GM19467 (cell line): ENCODE data around the gene ZBTB24.

Experiments
- ATAC-seq: cut with Tn5 transposase; IDR thresholded peaks from one replicate; pipeline ENCODE4 v1.9.1; 2021; ENCODE audit warnings: mild to moderate bottlenecking, moderate library complexity; ENCODE audit not compliant: unreplicated experiment

Gene ZBTB24

GRCh38 chr6:109503327-109504224 is 20.6 kb upstream of the ZBTB24 start:
- ATAC-seq, result no peak

- no peak for ATAC-seq
These were observed 15.9 kb upstream of the ZBTB24 start for GRCh38 chr6:109498936-109499335.

DNA sequence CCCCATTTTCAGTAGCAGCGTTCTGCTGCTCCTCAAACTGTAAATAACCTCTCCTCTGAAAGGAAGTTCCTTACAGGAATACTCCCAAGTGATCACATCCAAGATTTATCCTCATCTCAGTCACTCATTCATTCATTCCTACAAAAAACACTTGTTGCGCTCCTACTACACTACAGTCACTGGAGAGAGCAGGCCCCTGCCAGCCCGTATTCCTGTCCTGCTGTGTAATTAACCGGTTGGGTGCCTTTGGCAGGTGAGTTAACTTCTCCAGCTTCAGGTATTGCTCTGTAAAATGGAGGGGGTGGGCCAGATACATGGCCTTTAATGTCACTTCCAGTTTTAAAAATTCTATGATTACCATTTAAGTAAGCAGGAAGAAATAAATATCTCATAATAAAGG is 15.0 kb upstream of the ZBTB24 start:
- ATAC-seq, result no peak

DNA sequence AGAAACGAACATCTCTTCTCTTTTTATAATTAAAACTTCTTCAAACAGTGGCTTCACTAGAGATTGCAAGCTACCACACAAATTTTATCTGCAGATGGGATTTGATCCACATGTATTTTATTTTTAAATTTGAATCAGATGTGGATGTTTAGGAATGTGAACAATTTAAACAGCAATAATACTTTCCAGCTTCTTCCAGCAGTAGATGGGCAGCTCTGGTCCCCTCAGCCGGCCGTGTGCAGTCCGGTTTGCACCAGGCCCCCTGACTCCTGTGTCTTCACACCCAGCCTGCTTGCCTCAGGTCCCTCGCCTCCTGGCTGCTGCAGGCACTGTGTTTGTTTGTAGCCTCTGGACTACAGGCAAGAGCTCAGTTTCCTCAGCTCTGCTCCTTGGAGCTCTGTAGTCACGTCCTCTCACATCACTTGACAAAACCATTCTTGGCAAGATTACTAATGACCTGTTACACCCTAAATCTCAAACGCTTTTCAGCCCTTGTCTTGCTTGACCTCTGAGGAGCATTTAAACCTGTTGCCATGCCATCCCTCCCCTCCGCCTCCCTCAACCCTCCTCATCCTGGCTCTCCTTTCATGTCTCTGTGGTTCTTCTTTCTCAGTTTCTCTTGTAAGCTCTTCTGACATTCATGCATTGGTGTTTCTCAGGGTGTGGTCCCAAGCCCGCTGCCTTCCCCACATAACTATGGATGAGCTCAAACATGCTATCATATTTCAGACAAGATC is 13.2 kb upstream of the ZBTB24 start:
- ATAC-seq, result no peak

- ATAC-seq, result no peak
These were observed 10.8 kb upstream of the ZBTB24 start for GRCh38 chr6:109493865-109494264.

- ATAC-seq, result no peak
These were observed 8.4 kb upstream of the ZBTB24 start for GRCh38 chr6:109491207-109491938.

DNA sequence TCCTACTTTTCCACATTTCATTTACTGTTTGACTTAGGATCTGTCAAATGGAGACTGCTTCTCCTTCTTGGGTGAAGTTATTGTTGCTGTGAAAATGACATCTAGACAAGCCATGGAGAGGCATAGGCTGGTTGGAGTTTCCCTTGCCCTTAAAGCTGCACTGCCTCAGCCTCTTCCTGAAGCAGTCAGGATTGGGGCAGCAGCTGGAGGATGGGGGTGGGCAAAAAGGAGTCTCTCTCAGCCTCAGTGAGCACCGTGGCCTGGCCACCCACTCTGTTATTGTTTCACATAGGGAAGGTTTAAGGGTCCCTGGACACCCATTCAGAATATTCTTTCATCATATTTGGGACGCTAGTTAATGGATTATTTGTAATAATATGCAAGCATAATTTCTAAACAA is 7.7 kb upstream of the ZBTB24 start:
- ATAC-seq, result no peak

GRCh38 chr6:109488001-109488400 is 5.0 kb upstream of the ZBTB24 start:
- no peak for ATAC-seq

DNA sequence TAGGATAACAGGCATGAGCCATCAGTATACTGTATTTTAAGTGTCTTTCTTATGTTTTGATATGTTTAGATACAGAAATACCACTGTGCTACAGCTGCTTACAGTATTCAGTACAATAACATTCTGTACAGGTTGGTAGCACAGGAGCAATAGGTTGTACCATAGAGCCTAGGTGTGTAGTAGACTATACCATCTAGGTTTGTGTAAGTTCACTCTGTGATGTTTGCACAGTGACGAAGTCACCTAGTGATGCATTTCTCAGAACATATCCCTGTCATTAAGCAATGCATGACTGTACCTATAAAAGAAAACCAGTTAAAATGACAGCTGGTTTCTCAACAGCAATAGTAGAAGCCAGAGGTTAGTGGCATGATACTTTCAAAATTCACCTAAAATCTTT is 3.0 kb upstream of the ZBTB24 start:
- ATAC-seq, result no peak

GRCh38 chr6:109485266-109485935 is 2.4 kb upstream of the ZBTB24 start:
- no peak for ATAC-seq

- ATAC-seq, result no peak
These were observed 1.1 kb upstream of the ZBTB24 start for GRCh38 chr6:109484122-109484521.

DNA sequence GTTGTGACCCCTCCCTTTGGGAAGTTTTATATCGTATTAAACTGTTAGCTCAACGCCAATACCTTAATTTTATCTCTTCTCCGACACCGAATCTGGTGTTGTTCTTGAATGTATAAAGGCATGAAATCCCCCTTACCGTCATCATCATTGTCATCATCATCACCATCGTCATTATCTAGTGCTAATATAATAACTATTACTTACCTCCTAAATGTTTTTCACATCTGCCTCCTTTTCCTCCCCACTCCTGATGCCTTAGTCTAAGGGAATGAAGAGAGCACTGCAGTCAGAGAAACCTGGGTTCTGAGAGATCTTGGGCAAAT is 677 bp upstream of the ZBTB24 start:
- ATAC-seq, result peak; percentile 1

DNA sequence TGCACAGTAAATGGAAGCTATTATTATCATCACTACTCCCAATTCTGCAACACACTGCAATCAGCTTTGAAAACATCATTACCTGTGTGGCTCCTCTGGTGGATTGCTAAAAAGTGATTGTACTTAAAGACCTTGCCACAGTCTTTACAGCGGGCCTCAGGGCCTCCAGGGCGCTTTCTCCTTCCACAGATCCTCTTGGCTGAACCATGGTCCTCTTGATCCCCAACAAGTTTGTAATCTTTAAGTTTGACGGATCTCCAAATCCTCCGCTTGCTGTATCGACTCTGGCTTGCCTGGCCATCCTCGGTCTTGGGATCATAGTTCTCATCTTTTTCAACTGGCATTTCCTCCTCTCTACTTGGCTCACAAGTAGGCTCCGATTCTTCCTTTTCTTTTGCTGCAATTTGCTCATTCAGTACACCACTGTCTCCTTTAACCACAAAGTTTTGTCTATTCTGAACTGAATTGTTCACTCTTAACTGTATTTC is 2.0 kb downstream of the ZBTB24 start:
- ATAC-seq, result no peak

- no peak for ATAC-seq
These were observed 4.0 kb downstream of the ZBTB24 start for GRCh38 chr6:109478841-109479624.

- ATAC-seq, result no peak
These were observed 4.7 kb downstream of the ZBTB24 start for GRCh38 chr6:109478222-109478805.

- peak; percentile 44 for ATAC-seq
These were observed 5.3 kb downstream of the ZBTB24 start for GRCh38 chr6:109477725-109478124.

GRCh38 chr6:109477184-109477583 is 5.8 kb downstream of the ZBTB24 start:
- no peak for ATAC-seq

DNA sequence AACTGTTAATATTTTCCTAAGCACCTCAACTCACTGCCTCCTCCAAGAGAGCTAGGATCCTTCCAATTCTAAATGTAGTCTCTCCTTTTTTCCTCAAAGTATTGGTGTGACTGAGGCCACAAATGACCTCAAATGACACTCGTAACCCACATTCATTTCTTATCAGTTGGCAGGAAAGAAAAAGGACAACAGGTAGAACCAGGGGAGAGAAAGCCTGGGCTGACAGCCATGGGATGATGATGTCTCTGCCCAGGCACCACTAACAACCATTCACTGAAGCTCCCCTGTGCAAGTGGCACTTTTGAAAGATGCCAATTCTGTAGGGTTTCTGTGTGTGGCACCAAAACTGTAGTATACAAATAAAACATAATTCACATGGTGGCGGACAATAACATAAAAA is 7.4 kb downstream of the ZBTB24 start:
- ATAC-seq, result no peak

DNA sequence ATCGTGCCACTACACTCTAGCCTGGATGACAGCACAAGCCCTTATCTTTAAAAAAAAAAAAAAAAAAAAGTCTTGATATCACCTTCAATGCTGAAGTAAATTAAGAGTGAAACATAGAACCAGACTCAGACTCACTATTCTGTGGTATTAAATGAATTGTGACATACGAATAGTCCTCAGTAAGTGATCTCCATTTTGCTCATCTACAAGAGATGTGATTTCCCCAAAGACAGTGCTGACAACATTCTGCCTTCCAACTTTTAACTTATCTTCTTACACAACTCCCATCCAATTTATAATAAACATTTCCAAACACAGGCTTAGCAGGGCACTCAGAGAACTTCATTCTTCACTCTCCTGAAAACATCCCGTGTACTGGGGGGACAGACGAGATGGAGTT is 8.0 kb downstream of the ZBTB24 start:
- ATAC-seq, result no peak

DNA sequence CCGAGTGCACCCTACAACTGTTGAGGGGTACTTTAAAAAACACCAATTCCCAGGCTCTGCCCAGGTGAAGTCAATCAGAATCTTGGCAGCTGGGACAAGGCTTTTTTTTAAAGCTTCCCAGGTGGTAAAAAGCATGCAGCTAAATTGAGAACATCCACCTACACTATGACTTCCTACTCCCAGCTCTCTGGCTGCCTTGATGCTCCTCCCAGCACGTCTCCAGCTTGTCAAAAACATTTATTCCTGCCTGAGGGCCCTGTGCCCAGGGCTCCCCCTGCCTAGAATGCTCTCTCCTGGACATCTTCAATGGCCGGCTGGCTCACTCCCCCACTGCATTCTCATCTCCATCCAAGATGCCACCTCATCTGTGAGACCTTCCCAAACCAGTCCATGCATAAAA is 9.9 kb downstream of the ZBTB24 start:
- no peak for ATAC-seq
